Anterior cingulate cortex (tissue), 58 donors: ENCODE data around the gene UBE2E2.

Experiments used
- DNase-seq, 58 donors: peaks; one replicate each; lab custom pipeline; 2025; lab: John Stamatoyannopoulos, UW

Gene UBE2E2

DNA sequence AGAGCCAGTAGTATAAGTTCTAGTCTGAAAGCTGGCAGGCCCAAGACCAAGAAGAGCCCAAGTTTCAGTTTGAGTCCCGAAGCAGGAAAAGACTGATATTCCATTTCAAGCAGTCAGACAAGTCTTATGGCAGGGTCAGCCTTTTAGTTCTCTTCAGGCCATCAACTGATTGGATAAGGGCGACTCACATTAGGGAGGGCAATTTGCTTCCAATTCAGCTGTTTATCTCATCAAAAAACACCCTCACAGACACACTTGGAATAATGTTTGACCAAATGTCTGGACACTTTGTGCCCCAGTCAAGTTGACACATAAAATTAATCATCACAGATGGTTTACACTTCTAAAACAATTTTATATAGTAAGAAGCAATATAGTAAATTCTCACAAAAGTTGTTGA is 69.7 kb downstream of the UBE2E2 start:
- DNase-seq = no peak

DNA sequence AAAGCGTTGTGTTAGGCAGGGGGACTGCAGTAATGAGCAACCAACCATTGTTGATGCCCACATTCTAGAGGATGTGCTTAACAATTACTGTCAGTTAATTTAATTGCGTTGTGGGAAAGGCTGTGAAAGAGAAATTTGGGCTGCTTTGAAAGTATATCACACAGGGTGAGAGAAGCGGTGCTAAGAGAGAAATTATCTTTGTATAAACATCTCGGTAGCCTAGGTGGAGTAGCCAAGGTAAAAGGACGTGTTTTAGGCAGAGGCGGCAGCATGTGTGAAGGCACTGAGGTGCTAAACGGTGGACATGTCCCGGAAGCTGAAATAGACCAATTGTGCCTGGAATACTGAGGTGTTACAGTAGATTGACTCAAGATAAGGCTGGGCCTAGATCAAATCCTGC is 71.9 kb downstream of the UBE2E2 start:
- DNase-seq = no peak

DNA sequence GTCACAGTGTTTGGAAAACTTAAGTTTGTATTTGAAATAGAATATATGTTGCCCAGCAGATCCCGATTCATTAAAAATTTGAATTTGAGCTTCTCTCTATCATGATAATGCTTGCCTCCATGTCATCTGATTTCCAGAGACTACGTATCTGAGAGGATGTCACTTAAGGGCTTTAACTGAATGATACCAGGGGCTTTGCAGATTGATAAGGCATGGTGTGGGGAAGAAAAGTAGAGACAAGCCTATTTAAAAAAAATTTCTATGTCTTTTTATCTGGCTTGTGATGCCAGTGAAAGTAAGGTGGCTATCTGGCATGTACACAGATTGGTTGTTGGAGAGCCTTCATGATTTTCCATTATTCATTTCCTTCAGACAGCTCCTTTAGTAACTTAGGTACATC is 72.7 kb downstream of the UBE2E2 start:
- no peak for DNase-seq

DNA sequence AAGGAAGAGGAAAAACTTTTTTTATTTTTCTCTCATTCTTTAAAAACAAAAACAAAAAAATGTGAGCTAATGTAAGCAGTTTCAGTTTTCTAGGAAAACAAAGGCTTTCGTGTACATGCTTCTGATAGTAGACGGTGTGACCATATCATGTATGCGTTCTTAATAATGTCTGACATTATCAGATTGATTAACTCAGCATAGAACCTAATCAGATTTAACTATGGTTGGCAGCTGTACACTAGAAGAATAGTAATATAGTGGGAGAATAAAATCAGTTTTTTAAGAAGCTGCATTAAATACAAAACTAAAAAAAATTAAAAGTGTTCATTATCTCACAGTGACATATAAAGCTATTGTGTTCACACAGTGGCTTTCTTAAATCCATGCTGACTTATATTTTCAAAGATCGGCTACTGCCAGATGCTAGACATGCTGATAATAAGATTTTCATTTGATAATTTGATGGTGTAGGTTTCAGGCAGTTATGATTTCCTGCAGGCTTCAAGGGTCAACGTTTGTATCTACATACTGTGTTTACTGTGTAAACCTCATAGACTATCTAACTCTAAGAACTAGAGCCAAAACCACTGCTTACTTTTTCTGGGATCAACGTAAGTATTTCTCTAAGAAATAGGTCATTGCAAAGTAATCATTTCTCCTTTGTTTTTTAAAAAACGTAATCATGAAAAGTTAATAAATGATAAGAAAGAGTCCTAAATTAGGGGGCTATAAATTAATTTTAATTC is 74.0 kb downstream of the UBE2E2 start:
- DNase-seq = no peak

DNA sequence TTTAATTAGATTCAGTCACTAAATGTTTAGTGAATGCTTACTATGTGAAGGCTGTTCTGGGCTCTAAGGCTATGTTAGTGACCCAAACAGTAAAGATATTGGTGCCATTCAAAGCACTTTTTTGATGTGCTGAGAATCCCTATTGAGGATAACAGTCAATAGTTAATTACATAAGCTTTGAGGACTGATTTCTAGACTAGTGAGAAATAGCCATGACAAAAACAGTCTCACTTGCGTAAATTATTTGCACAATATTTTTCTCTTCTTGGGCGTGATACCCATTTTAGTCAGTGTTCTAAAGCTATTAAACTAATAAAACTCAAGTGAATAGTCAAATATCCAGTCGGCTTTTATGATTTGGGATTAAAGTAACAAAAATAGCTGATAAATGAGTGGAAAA is 74.6 kb downstream of the UBE2E2 start:
- DNase-seq = no peak

DNA sequence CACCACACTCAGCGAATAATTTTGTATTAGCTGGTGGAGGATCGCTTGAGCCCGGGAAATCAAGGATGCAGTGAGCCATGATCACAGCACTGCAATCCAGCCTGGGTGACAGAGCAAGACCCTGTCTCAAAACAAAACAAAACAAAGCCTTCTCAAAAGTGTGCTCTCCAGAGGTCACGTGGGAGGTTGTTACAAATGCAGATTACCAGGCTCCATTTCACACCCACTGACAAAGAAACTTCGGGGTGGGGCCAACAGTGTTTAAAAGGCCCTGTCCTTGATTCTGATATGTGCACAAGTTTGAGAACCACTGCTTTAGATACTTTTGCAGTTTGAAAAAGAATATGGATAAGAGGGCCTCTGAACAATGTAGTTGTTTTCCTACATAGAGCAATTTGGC is 80.5 kb downstream of the UBE2E2 start:
- DNase-seq = no peak

DNA sequence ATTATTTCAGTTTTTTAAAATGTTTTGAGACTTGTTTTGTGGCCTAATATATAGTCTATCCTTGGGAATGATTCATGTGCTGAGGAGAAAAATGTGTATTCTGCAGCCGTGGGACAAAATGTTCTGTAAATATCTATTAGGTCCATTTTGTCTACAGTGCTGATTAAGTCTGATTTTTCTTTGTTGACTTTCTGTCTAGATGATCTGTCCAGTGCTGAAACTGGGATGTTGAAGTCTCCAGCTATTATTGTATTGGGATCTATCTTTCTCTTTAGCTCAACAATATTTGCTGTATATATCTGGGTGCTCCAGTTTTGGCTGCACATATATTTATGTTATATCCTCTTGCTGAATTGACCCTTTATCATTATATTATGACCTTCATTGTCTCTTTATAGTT is 85.2 kb downstream of the UBE2E2 start:
- no peak for DNase-seq

DNA sequence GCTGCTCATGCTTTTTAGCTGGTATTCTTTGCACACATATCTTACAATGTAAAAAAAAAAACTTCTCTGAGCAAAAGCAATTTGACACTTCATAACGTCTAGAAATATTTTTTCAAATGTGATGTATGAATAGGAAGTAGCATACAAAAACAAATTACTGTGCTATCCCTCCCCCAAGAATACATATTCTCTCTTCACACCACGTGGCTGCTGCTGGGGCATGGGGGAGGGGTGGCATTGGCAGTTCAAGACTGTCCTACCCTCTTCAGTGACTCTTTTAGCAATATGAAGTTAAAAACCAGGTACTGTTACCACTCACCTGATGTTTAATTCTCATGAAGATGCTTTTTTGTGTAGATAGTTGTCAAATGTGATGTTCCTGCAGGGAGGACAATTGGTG is 85.6 kb downstream of the UBE2E2 start:
- DNase-seq = no peak

DNA sequence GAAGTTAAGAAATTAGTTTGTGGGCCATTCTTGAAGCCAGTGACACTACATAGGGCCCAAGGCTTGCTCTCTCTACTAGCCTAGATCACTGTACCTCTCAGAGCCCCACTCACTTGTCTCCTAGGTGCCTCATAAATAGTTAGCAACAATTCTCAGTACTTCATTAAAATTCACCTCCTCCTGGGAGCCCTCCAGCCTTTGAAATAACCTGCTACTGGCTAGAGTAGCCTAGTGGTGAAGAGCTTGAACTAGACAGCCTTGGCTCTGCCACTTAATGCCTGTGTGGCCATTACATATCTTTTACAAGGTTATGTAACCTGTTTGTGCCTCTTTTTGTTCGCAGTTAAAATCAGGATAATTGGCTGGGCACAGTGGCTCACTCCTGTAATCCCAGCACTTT is 89.3 kb downstream of the UBE2E2 start:
- no peak for DNase-seq

DNA sequence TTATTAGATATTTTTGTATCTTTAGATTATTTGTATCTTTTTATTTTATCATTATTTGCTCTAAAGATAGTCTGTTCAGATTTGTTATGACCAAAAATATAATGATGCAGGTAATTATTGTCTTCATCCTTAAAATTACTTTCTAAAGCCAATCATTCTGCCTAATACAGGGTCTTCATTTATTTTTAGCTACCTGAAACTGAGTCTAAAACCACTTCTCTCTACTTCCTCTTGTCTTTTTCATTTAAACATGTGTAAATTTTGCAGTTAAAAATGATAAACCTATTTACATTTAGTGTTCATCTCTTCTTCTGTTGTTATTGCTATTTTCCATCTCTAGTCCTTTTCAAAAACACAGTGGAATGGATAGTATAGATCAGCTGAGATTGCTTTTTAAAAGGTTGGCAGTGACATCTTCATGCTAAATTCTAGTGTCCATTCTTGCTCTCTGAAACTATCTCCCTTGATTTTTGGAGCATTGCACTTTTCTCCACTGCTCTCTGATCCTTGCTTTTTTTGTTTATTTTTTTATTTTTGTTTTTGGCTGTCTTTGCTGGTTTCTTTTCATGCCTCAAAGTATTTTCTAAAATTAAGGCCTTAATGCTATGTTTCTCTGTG is 91.8 kb downstream of the UBE2E2 start:
- no peak for DNase-seq

DNA sequence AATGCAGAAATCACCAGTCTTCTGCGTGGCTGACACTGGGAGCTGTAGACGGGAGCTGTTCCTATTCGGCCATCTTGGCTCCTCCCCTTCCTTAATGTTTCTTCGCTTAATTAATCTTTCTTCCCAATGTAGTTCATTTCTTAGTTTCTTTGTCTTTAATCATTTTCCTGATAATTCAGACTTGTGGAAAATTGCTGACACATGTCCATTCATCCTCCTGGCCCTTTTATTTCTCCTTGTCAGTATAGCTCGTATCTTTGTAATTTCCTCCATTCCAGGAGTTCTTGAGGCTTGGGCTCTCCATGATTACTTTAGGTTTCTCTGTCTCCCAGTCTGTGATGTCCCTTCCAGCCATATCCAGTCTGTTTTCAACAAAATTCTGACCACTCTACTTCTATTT is 98.7 kb downstream of the UBE2E2 start:
- no peak for DNase-seq

DNA sequence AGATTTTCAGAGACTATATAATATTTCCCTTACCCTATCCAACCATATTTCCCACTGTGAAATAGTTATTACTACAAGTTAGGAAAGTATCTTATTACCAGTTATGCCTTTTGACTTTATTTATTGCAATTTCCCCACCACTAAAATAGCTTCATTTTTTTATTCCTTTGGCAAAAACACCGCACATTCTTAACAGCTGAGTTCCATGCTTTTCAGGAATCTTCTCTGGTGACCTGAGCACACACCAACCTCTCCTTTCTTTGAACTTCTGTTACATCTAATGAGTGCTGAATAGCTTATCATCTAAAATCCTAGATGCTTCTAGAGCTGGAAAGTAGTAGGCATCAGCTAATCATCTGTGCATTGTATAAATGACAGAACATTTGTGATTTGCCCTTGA is 99.1 kb downstream of the UBE2E2 start:
- no peak for DNase-seq

DNA sequence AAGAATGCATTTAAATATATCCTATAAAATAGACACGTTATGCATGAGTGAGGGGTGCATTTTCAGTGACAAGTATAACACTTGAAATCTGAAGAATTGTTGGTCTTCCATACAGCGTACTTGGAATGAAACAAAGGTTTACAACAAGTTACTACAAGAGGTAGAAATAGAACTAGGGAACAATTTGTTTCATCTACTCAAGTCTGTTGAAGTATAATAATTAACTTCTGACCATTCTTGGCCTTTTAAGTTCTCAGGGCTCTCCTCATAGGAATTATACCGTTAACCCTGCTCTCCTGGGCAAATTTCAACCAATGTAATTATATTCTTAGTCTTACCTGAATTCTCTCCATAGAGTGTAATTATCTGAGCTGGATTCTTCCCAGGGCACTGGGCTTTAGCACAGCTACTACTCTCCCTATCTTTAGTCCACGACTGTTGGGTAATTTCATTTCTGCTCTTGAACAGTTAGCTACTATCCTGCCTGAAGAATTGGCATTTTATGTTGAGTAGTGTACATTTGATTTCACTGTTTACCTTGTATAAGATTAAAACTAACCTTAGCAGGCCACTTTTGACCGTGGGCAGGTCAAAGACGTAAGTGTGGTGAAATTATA is 100.6 kb downstream of the UBE2E2 start:
- DNase-seq = no peak

DNA sequence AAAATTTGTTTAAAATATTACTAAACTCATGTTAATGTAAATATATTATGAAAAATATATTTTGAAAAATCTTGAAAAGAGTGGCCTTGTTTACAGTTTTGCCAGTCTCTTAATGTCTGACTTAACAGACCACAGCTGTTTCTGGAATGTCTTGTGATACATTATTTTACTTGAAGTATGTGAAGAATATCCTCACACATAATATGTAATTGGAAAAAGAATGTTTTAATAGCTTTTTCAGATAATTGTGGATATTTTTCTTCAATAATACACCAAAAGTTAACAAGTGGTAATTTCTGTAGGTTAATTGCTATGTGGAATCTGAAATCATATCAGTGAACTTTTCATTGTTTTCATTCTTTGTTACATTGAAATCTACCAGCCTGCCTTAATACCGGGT is 101.3 kb downstream of the UBE2E2 start:
- DNase-seq = no peak

DNA sequence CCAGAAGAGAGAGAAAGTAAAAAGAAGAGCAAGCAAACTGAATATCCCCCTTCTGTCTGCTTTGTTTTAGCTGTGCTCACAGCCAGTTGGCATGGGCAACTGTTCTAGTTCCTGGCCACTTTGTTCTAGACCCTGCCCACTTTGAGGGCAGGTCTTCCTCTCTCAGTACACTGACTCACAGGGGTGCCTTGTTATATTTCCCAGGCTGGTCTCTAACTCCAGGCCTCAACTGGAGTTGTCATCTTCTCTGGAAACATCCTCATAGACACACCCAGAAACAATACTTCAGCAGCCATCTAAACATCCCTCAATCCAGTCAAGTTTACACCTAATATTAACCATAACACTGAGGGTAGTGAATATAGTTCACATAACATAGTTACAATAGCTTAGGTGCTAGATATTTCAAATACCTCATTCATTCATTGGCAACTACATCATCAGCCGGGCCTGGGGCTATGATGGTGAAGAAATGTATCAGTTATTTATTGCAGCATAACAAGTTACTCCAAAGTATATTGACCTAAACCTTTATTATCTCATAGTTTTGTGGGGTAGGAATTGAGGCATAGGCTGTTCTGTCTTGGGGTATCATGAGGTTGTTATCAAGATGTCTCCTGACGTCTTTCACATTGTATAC is 106.0 kb downstream of the UBE2E2 start:
- no peak for DNase-seq

DNA sequence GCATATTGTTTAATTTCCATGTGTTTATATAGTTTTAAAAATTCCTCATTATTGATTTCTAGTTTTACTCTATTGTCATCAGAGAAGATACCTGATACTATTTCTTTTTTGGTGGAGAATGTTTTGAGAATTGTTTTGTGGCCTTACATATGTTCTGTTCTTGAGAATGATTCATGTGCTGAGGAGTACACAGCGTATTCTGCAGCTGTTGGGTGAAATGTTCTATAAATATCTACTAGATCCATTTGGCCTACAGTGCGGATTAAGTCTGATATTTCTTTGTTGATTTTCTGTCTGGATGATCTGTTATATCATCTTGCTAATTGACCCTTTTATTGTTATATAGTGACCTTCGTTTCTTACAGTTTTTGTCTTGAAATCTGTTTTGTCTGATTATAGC is 109.7 kb downstream of the UBE2E2 start:
- peak in 1 of 58 donors; percentile 4 for DNase-seq

DNA sequence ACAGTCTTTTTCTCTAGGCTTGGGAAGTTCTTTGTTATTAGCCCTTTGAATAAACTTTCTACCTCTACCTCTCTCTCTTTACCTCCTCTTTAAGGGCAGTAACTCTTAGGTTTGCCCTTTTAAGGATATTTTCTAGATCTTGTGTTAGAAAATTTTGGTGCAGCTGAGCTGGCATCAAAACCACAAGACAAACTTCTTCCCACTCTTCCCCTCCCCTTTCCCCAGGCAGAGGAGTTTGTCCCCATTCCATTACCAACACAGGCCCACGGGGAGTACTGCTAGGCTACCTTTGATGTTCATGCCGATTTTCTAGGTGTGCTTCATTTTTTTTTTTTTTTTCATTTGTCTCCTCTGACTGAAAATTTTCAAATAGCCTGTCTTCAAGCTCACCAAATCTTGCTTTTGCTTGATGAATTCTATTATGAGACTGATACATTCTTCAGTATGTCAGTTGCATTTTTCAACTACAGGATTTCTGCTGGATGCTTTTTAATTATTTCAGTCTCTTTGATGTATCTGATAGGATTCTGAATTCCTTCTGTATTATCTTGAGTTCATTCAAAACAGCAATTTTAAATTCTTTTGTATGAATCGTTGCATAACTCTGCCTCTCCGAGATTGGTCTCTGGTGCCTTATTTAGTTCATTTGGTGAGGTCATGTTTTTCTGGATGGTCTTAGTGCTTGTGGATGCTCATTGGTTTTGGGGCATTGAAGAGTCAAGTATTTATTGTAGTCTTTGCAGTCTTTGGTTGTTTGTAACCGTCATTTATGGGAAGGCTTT is 112.0 kb downstream of the UBE2E2 start:
- no peak for DNase-seq

DNA sequence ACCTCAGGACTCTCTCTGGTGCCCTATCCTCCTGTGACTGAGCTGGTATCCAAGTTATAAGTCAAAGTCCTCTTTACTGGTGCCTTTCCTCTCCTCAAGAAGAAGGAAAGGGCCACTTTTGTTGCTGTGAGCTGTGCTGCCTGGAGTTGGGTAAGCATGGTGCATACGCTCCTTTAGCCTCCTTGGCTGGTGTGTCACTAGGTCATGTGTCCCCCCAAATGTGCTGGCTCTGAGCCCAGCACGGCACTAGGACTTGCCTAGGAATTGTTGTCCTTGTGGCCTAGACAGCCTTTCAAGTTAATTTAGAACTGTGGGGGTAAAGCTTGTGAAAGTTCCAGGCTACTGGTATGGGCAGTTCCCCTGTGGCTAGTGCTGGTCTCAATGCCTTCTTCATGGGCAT is 113.8 kb downstream of the UBE2E2 start:
- no peak for DNase-seq

DNA sequence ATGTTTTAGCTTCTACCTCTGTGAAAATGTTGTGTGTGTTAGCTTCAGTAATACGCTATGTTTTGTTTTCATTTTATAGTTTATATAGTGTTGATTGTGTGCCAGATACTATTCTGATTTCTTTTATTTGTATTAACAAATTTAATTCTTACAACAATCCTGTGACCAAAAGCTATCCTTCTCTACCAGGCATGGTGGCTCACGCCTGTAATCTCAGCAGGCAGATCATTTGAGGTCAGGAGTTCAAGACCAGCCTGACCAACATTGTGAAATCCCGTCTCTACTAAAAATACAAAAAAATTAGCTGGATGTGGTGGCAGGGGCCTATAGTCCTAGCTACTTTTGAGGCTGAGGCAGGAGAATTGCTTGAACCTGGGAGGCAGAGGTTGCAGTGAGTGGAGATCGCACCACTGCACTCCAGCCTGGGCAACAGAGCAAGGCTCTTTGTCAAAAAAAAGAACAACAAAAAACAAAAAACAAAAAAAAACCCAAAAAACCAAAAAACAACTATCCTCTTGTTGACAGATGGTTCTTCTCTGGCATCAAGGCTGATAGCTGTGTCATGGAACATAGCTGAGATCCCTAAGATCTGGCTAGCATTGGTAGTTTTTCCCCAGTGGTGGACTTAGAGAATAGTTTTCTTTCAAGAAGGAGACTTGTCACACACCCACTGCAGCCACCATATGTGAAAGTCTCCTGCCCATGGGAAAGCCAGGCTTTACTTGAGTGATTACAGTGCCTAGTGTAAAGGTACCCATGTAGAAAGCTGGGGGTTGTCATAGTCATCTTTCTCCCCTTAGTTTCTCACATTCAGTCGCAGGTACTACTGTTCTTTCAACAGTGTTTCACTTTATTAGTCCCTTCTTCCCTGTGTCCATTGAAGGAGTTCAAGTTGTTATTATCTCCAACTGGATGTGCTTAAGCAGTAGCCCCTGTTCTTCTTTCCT is 116.5 kb downstream of the UBE2E2 start:
- no peak for DNase-seq
